ENCODE data around the gene INSM1. TPM values are rescaled to one million over a fixed set of nuclear protein-coding genes. Genes with fewer than 3 reads are reported as not detected.

The INSM1 gene
- total RNA-seq, 4 donors from 2014 or later = not detected

DNA sequence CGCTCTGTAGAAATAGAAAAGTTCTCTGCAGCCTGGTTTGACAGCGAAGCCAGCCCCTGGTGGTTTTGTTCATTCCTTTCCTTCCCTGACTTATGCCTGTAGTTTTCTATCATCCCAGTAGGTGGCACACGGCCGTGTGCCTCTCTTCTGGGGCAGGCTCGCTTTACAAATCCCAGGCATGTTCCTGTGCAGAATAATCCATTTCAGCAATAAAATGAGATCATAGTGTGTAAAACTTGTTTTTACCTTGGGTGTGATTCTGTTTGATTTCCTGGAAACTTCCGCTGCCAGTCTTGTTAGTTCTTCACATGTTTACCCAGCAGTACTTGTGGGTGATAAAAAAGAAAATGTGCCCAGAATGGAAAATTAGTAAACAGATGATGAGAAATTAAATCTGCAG, 7.4 kb upstream of the INSM1 start:
- ATAC-seq (ENCODE audit: low FRiP score) (peak; percentile 54), DNase-seq (ENCODE audit: low spot score) (no peak)
- TF ChIP-seq, protein P1, sequence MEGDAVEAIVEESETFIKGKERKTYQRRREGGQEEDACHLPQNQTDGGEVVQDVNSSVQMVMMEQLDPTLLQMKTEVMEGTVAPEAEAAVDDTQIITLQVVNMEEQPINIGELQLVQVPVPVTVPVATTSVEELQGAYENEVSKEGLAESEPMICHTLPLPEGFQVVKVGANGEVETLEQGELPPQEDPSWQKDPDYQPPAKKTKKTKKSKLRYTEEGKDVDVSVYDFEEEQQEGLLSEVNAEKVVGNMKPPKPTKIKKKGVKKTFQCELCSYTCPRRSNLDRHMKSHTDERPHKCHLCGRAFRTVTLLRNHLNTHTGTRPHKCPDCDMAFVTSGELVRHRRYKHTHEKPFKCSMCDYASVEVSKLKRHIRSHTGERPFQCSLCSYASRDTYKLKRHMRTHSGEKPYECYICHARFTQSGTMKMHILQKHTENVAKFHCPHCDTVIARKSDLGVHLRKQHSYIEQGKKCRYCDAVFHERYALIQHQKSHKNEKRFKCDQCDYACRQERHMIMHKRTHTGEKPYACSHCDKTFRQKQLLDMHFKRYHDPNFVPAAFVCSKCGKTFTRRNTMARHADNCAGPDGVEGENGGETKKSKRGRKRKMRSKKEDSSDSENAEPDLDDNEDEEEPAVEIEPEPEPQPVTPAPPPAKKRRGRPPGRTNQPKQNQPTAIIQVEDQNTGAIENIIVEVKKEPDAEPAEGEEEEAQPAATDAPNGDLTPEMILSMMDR (IDR thresholded peaks at IDR 0.05) = peak in 2 of 3 donors; percentile 32 to 33

DNA sequence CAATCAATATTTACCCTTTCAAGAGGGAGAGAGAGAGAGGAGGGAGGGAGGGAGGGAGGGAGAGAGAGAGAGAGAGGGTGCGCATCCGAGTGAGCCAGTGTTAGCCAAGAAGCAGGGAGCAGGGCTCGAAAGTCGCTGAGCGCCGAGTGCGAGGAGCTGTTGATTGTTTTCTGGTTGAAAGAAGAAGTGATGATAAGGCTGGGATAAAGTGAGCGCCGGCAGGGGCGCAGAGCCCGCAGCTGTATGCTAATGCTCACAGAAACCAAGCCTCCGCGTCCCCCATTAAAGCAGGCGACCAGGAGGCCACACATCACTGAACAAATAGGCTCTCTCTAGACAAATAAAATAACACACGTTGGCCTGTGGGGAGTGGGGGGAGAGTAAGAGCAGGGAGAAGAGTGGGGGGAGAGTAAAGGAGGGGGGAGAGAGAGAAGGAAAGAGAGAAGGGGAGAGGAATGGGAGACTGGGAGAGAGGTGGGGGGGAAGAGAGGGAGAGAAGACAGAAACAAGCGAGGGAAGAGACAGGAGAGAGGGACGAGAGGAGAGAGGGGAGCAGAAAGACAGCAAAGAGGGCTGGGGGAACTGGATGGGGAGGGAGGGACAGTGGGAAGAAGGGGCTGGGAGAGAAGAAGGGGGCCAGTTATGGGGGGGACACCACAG, 5.0 kb upstream of the INSM1 start:
- no peak for ATAC-seq (ENCODE audit: low FRiP score)
- TF ChIP-seq, protein P1 (IDR thresholded peaks at IDR 0.05) = no peak
- no peak for DNase-seq (ENCODE audit: low spot score)

DNA sequence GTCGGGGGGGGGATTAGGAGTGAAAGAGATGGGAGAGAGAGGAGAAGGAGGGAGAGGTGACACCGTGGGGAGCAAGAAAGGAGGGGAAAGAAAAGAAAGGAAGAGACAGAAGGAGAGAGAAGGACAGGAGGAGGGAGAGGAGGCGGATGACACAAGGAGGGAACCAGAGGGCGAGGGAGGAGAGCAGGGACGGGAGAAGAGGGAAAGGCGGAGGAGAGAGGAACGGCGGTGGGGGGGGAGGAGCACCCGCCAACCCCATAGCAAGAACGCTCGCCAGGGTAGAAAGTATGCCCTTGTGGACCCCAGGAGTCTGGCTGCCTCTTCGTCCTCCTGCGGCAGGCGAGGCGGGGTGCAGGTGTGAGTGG, 4.5 kb upstream of the INSM1 start:
- TF ChIP-seq, protein P1 (IDR thresholded peaks at IDR 0.05) = no peak
- DNase-seq (ENCODE audit: low spot score) = no peak
- ATAC-seq (ENCODE audit: low FRiP score) = no peak

DNA sequence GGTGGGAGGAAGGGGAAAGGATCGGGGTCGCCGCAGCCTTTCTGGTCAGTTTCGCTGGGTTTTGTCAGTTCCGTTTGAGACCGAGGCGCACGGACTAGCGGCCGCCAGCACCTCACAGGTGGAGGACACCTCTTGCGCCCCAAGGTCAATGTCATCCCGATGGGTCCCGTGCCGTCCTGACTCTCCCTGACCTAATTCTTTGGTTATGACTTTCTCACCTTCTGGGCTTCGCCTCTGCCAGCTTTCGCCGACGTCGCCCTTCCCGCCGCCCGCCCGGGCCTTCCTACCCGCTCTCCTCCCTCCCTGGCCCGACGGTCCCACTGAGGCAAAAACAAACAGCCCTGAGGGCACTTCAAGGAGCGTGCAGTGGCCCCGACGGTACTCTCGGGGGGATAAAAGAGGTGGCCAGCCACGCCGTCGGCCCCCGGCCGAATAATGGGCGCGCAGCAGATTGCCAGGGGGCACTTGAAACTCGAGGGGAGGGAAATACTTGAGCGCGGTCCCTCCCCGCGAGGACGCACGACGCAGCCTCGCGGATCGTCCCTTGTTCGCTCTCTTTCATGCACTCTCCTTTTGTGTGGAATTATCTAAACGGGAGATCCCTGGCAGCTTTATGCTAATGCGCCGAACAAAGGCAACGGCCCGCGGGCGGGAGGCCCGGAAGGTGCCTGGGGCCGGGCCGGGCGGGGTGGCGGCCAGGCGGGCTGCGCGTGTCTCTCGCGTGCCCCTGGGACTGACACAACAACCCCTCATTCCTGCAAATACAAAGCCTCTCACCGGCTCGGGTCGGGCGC, 3.9 kb upstream of the INSM1 start:
- ATAC-seq (ENCODE audit: low FRiP score) (no peak), DNase-seq (ENCODE audit: low spot score) (no peak)
- TF ChIP-seq, protein P1 (IDR thresholded peaks at IDR 0.05) = no peak

DNA sequence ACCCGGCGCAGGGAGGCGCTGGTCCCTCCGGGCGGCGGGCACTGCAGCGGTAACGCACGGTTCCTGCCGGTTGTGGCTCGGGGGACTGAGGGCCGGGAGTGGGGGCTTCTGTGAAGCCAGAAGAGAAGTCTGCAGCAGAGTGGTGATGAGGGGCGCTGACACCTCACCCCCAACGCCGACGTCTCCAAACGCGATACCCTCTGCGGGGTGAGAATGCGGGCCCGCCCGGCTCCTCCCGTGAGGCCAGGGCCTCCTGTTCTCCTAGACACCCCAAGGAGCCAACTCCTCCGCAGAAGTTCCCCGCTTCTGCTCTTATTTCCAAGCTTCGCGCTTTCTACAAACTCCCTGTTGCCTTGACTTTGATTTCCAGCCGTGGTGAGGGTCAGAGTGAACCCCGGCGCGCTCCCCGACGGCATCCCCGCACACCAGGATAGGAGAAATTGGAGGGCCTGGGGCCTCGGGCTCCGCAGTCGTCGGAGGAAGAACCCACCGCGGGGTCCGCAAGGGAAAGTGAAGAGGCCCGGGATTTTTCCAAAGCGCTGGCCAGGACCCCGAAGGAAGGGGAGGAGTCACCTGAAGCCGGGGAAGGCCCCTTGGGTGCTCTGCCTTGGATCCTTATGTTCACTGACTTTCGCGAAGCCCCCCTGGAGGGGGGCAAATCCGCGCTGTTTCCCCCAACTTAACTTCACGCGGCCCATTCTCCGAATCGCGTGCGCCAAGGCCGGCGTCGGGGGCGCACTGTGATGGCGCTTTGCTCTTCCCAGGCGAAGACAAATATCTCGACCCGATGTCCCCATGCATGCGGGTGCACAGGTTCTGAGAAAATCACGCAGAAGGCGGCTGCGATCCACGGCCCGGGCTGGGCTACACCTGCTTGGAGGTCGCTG, 3.1 kb upstream of the INSM1 start:
- TF ChIP-seq, protein P1 (IDR thresholded peaks at IDR 0.05) = no peak
- ATAC-seq (ENCODE audit: low FRiP score) = no peak

DNA sequence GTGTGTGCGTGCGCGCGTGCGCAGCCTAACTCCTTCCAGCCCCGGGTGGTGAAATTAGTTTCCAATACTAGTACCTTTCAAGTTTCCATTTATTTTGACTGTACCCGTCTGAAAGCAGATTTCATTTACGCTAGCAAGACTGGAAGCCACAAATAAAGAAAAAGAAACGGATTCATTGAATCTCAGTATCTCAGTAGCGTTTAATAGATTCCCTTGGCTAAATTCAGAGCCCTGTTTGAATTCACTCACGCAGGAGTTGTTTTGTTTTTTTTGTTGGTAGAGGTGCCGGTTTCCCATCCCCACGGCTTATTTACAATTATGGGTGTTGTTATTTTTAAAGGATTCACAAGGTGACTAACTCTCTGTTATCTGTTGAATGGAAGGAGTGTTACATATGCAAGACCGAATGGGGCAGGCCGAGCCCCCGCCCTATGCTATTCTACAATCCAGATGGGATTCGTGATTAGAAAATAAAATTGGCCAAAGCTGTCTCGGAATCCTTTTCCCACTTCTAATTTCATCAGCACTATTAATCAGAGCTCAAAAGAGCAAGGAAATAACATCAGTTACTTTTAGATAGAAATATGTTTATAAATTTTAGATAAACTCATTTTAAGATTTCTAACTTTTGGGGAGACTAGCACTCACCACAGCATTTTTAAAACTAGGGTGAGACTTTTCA, 2.3 kb upstream of the INSM1 start:
- DNase-seq (ENCODE audit: low spot score) = no peak
- TF ChIP-seq, protein P1 (IDR thresholded peaks at IDR 0.05) = no peak
- ATAC-seq (ENCODE audit: low FRiP score) = no peak

More for the DNA sequence above, 3.1 kb upstream of the INSM1 start:
- no peak for DNase-seq (ENCODE audit: low spot score)
